Stimulated activated CD4-positive, alpha-beta T cell treated with anti-CD3 and anti-CD28 coated beads, Interleukin-1b, Interleukin-23, amount 100 ng/mL, for 1 hour (primary cell): Measurements from ENCODE around the gene SMIM33.
"Not testable (repeated sequence)": the region's sequence is repeated elsewhere in the genome, so short reads cannot be mapped to it uniquely, and the experiment has no call there.

Experiments used
- DNase-seq, 2 donors: peaks; one replicate each; pipeline ENCODE4 v3.0.0-alpha.2; 2020; ENCODE audit warnings: low read depth in 2 of 2

SMIM33 gene

GRCh38 chr5:139470821-139471300 lies at the start of gene SMIM33:
Gene SMIM33 (plus strand): TSS chr5:139471004. CDS start chr5:139471122, 118 bp downstream.
- DNase-seq, result no peak

- peak in 1 of 2 donors; percentile 35 for DNase-seq
Observed at GRCh38 chr5:139422307-139422893, 48.4 kb upstream of the SMIM33 start.

- no peak for DNase-seq
Observed at GRCh38 chr5:139425497-139425896, 45.3 kb upstream of the SMIM33 start.

- DNase-seq, result no peak
Observed at GRCh38 chr5:139426203-139426885, 44.5 kb upstream of the SMIM33 start.

- DNase-seq, result no peak
Observed at GRCh38 chr5:139430015-139430414, 40.8 kb upstream of the SMIM33 start.

GRCh38 chr5:139431706-139432105 lies 39.1 kb upstream of the SMIM33 start:
- no peak for DNase-seq

- DNase-seq, result no peak
Observed at GRCh38 chr5:139435676-139436075, 35.1 kb upstream of the SMIM33 start.

- no peak for DNase-seq
Observed at GRCh38 chr5:139438707-139439012, 32.1 kb upstream of the SMIM33 start.

- peak; percentile 66 to 80 for DNase-seq
Observed at GRCh38 chr5:139439013-139439903, 31.5 kb upstream of the SMIM33 start, which contains the start of gene DNAJC18. Gene DNAJC18 (minus strand): TSS chr5:139439525. CDS start chr5:139439445, 80 bp downstream.

GRCh38 chr5:139440416-139440815 lies 30.4 kb upstream of the SMIM33 start:
- DNase-seq, result not testable (repeated sequence)

GRCh38 chr5:139443831-139444453 lies 26.9 kb upstream of the SMIM33 start:
- no peak for DNase-seq

- no peak for DNase-seq
Observed at GRCh38 chr5:139445325-139446170, 25.3 kb upstream of the SMIM33 start.

- no peak for DNase-seq
Observed at GRCh38 chr5:139446956-139447779, 23.6 kb upstream of the SMIM33 start.

GRCh38 chr5:139451176-139451575 lies 19.6 kb upstream of the SMIM33 start:
- DNase-seq, result no peak

- DNase-seq, result no peak
Observed at GRCh38 chr5:139451878-139452660, 18.7 kb upstream of the SMIM33 start.

- DNase-seq, result no peak
Observed at GRCh38 chr5:139453683-139454567, 16.9 kb upstream of the SMIM33 start.

GRCh38 chr5:139454568-139455290 lies 16.1 kb upstream of the SMIM33 start:
- DNase-seq, result no peak

- no peak for DNase-seq
Observed at GRCh38 chr5:139456776-139457175, 14.0 kb upstream of the SMIM33 start.
